MCF 10A (cell line): ENCODE results near the gene CYP11A1. TPM values are rescaled to one million over a fixed set of nuclear protein-coding genes. Genes with fewer than 3 reads are reported as not detected.

Experiments
- BruUV-seq: library from RNA; stranded (reverse); fragments of 400-500 nt; replicated peaks from 2 replicates; lab custom pipeline; 2021; lab: Mats Ljungman, UMichigan
- CTCF ChIA-PET: fragments of 300-600 bp; sonication (Branson Sonifier 250); formaldehyde crosslinking; extraction: SDS; loops from one replicate; lab custom pipeline; 2021; ENCODE audit warnings: antibody characterized with exemption, inconsistent platforms; lab: Yijun Ruan, JAX
- POLR2A ChIA-PET: fragments of 300-600, 350-650 bp; sonication (Branson Sonifier 250); formaldehyde crosslinking; extraction: SDS; loops from one replicate; lab custom pipeline; 2020; ENCODE audit warnings: antibody characterized with exemption, inconsistent platforms; lab: Yijun Ruan, JAX
- DNase-seq: peaks from one replicate; pipeline ENCODE4 v3.0.0-alpha.2; 2018; ENCODE audit not compliant: unreplicated experiment
- H3K27ac Mint-ChIP-seq: one replicate; pipeline ENCODE4 v1.8.0; 2022; ENCODE audit warnings: mild to moderate bottlenecking, low read depth, mixed read lengths; ENCODE audit not compliant: unreplicated experiment
- H3K27me3 Mint-ChIP-seq: one replicate; pipeline ENCODE4 v1.8.0; 2022; ENCODE audit warnings: mixed read lengths; ENCODE audit not compliant: insufficient read depth, unreplicated experiment
- H3K36me3 Mint-ChIP-seq: one replicate; pipeline ENCODE4 v1.8.0; 2022; ENCODE audit warnings: mild to moderate bottlenecking, moderate library complexity, mixed read lengths; ENCODE audit not compliant: insufficient read depth, unreplicated experiment
- H3K4me1 Mint-ChIP-seq: one replicate; pipeline ENCODE4 v1.8.0; 2022; ENCODE audit warnings: mixed read lengths; ENCODE audit not compliant: insufficient read depth, unreplicated experiment
- H3K4me3 Mint-ChIP-seq: one replicate; pipeline ENCODE4 v1.8.0; 2022; ENCODE audit warnings: mild to moderate bottlenecking, moderate library complexity, mixed read lengths; ENCODE audit not compliant: unreplicated experiment
- H3K9me3 Mint-ChIP-seq: one replicate; pipeline ENCODE4 v1.8.0; 2022; ENCODE audit warnings: mixed read lengths; ENCODE audit not compliant: unreplicated experiment
- intact Hi-C: fragments of 100-400 bp; cut with micrococcal nuclease; formaldehyde crosslinking; loops from 2 replicates; pipeline ENCODE4 v1.14.1; 2022
- total RNA-seq: library from RNA; stranded (reverse); gene quantifications from 2 replicates; pipeline ENCODE4 v1.2.3, GENCODE V29; 2022
- TF ChIP-seq, protein P1 (sequence below): fragments of 200-600 bp; IDR thresholded peaks from one replicate; pipeline ENCODE4 v1.8.0; 2022; ENCODE audit warnings: antibody characterized with exemption, mild to moderate bottlenecking; ENCODE audit not compliant: unreplicated experiment

CYP11A1 gene
- total RNA-seq, 1 experiment from 2014 or later, result not detected

- POLR2A ChIA-PET, result no interaction called here
- DNase-seq, result no peak
- TF ChIP-seq, protein P1, sequence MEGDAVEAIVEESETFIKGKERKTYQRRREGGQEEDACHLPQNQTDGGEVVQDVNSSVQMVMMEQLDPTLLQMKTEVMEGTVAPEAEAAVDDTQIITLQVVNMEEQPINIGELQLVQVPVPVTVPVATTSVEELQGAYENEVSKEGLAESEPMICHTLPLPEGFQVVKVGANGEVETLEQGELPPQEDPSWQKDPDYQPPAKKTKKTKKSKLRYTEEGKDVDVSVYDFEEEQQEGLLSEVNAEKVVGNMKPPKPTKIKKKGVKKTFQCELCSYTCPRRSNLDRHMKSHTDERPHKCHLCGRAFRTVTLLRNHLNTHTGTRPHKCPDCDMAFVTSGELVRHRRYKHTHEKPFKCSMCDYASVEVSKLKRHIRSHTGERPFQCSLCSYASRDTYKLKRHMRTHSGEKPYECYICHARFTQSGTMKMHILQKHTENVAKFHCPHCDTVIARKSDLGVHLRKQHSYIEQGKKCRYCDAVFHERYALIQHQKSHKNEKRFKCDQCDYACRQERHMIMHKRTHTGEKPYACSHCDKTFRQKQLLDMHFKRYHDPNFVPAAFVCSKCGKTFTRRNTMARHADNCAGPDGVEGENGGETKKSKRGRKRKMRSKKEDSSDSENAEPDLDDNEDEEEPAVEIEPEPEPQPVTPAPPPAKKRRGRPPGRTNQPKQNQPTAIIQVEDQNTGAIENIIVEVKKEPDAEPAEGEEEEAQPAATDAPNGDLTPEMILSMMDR, result no peak
- CTCF ChIA-PET, result interaction anchor here (0.6 to 1.1 kb wide), 2 partner anchors 16 to 998 kb away, joined by 3 read pairs; no protein-coding TSS in a partner anchor
- H3K36me3 Mint-ChIP-seq, result no peaks in the 10 kb centered on the region
- H3K27me3 Mint-ChIP-seq, result peaks cover 37% of the 10 kb centered on the region
- intact Hi-C loops, result no loop called here
- no peaks in the 10 kb centered on the region for H3K9me3 Mint-ChIP-seq
- H3K27ac Mint-ChIP-seq, result no peak overlapping the region
- no peaks in the 10 kb centered on the region for H3K4me1 Mint-ChIP-seq
- BruUV-seq, result no TSS peak
- H3K4me3 Mint-ChIP-seq, result no peak overlapping the region
Observed at GRCh38 chr15:74369084-74369745, 1.8 kb upstream of the CYP11A1 start.

DNA sequence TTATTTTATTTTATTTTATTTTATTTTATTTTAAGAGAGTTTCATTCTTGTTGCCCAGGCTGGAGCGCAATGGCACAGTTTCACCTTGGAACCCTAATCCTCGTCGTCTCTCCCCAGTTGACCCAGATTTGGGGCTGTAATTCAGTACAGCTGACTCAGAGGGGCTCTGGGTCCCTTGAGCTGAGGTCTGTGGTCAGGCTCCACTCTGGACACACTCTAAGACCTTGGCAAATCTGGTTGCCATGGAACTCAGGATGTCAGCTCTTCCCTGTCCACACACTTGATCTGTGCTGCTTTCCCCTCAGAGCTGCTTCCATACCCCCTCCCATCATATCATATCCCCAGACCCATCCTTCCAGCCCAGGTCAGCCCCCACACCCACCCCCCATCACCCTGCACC is 675 bp upstream of the CYP11A1 start:
- Mint-ChIP-seq H3K4me3 (no peak overlapping the region), H3K4me1 (no peaks in the 10 kb centered on the region), H3K36me3 (no peaks in the 10 kb centered on the region), H3K9me3 (no peaks in the 10 kb centered on the region), H3K27me3 (peaks cover 34% of the 10 kb centered on the region), H3K27ac (no peak overlapping the region)
- BruUV-seq, result no TSS peak
- ChIA-PET POLR2A (no interaction called here), CTCF (no interaction called here)
- TF ChIP-seq, protein P1, result no peak
- DNase-seq, result no peak
- intact Hi-C loops, result no loop called here

- ChIA-PET CTCF (interaction anchor here (0.6 kb wide), 1 partner anchor 349 kb away, joined by 3 read pairs; no protein-coding TSS in a partner anchor), POLR2A (interaction anchor here (0.6 kb wide), 1 partner anchor 741 kb away, joined by 3 read pairs; no protein-coding TSS in a partner anchor)
- intact Hi-C loops, result no loop called here
- peaks cover 12% of the 10 kb centered on the region for H3K27me3 Mint-ChIP-seq
- no TSS peak for BruUV-seq
- H3K36me3 Mint-ChIP-seq, result no peaks in the 10 kb centered on the region
- no peak overlapping the region for H3K27ac Mint-ChIP-seq
- H3K4me1 Mint-ChIP-seq, result no peaks in the 10 kb centered on the region
- no peak for DNase-seq
- H3K4me3 Mint-ChIP-seq, result no peak overlapping the region
- H3K9me3 Mint-ChIP-seq, result no peaks in the 10 kb centered on the region
- TF ChIP-seq, protein P1, result no peak
Observed at GRCh38 chr15:74365598-74366445, 1.6 kb downstream of the CYP11A1 start.

DNA sequence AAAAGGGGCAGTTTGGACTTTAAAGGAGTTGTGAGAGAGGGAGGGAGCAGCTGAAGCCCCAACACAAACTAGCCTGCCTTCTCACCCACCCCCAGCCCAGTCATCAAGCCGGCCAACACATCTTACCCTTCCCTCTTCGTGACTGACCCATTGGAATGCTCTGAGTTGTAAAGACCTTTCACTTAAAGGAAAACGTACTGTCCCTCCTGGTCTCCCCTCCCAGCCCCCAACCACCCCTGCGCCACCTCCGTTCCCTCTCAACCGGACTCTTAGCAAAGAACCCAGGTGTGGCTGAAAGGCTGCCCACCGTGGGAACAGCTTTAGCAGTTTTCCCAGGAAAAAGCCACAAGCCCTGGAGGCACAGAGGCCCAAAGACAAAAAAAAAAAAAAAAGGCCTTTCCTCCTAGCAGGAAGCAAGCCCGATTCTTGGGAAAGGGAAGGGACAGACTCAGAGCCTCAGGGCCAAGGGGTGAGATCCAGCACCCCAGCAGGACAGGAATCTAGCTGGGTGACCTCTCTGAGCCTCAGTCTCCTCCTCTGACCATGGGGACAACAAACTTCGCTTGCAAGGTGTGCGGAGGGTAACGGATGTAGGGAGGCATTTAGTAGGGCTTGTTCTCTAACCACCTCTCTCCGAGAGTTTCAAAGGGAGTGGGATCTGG is 2.4 kb downstream of the CYP11A1 start:
- Mint-ChIP-seq H3K27me3 (peaks cover 4% of the 10 kb centered on the region), H3K9me3 (no peaks in the 10 kb centered on the region), H3K27ac (no peak overlapping the region), H3K4me1 (no peaks in the 10 kb centered on the region), H3K36me3 (no peaks in the 10 kb centered on the region), H3K4me3 (no peak overlapping the region)
- ChIA-PET POLR2A (no interaction called here), CTCF (no interaction called here)
- TF ChIP-seq, protein P1, result no peak
- intact Hi-C loops, result no loop called here
- BruUV-seq, result no TSS peak
- no peak for DNase-seq
